HepG2 (cell line): ENCODE measurements around the gene RNASE7. TPM values are rescaled to one million over a fixed set of nuclear protein-coding genes. Genes with fewer than 3 reads are reported as not detected.

Source experiments
- BORCS8-MEF2B ChIP-seq: sonication (generic); formaldehyde crosslinking; IDR thresholded peaks from 2 replicates; pipeline ENCODE4 v1.8.0; 2022; ENCODE audit warnings: mild to moderate bottlenecking, missing genetic modification reagents
- CHCHD3 ChIP-seq: sonication (generic); formaldehyde crosslinking; IDR thresholded peaks from 2 replicates; pipeline ENCODE4 v1.8.0; 2022; ENCODE audit warnings: mild to moderate bottlenecking, missing genetic modification reagents, moderate library complexity
- EZH2 ChIP-seq: conservative IDR thresholded peaks from 2 replicates; pipeline ENCODE4 v1.6.1; 2012; ENCODE audit warnings: mild to moderate bottlenecking, low read depth, low read length, moderate library complexity
- GABPB1 ChIP-seq: IDR thresholded peaks from 2 replicates; pipeline ENCODE4 v1.6.1; 2016; ENCODE audit warnings: mild to moderate bottlenecking, missing genetic modification reagents, moderate library complexity, missing compliant biosample characterization
- HCFC1 ChIP-seq: fragments of 150-350 bp; IDR thresholded peaks from 2 replicates; pipeline ENCODE4 v1.6.1; 2014; ENCODE audit warnings: low read depth, low read length
- HMG20B ChIP-seq: conservative IDR thresholded peaks from 2 replicates; pipeline ENCODE4 v1.6.1; 2016; ENCODE audit warnings: missing genetic modification reagents, missing compliant biosample characterization
- KDM5A ChIP-seq: fragments of 200-600 bp; sonication (generic); IDR thresholded peaks from 2 replicates; pipeline ENCODE4 v1.7.0; 2018; ENCODE audit warnings: antibody characterized with exemption, mild to moderate bottlenecking, low read length, borderline replicate concordance
- MAFK ChIP-seq, 2 experiments: IDR thresholded peaks in 1 of 2; conservative IDR thresholded peaks in 1 of 2; 2 replicates each; pipeline ENCODE4 v1.6.1; 2011; ENCODE audit warnings: improper control_type of control experiment in 2 of 2, low read length in 2 of 2
- RAD21 ChIP-seq: fragments of 450-650 bp; formaldehyde crosslinking; IDR thresholded peaks from 2 replicates; pipeline ENCODE4 v1.5.0; 2020; ENCODE audit warnings: mild to moderate bottlenecking
- RCOR2 ChIP-seq: IDR thresholded peaks from 2 replicates; pipeline ENCODE4 v1.6.1; 2016; ENCODE audit warnings: missing biosample characterization, missing genetic modification reagents
- SIX1 ChIP-seq: sonication (generic); formaldehyde crosslinking; IDR thresholded peaks from 2 replicates; pipeline ENCODE4 v1.4.0; 2020; ENCODE audit warnings: missing genetic modification reagents, borderline replicate concordance
- SNAI1 ChIP-seq: sonication (generic); formaldehyde crosslinking; IDR thresholded peaks from 2 replicates; pipeline ENCODE4 v1.5.0; 2020; ENCODE audit warnings: mild to moderate bottlenecking, missing genetic modification reagents, borderline replicate concordance
- SOX6 ChIP-seq, 2 experiments: fragments of 450-650 bp in 1 of 2; sonication (generic) in 1 of 2; formaldehyde crosslinking in 1 of 2; IDR thresholded peaks; 2 replicates each; pipeline versions ENCODE4 v1.4.0 to v1.6.1; 2017 to 2020; ENCODE audit warnings: antibody characterized with exemption in 1 of 2, mild to moderate bottlenecking in 1 of 2, missing genetic modification reagents in 1 of 2
- ZFYVE20 ChIP-seq: sonication (generic); formaldehyde crosslinking; IDR thresholded peaks from 2 replicates; pipeline ENCODE4 v1.8.0; 2023; ENCODE audit warnings: low read depth, mild to moderate bottlenecking, moderate library complexity, missing genetic modification reagents, borderline replicate concordance
- ZNF230 ChIP-seq: sonication (generic); formaldehyde crosslinking; IDR thresholded peaks from 2 replicates; pipeline ENCODE4 v1.4.0; 2020; ENCODE audit warnings: mild to moderate bottlenecking, missing genetic modification reagents
- ZNF644 ChIP-seq: IDR thresholded peaks from 2 replicates; pipeline ENCODE4 v1.6.1; 2016; ENCODE audit warnings: low read depth
- ZNF670 ChIP-seq: sonication (generic); formaldehyde crosslinking; IDR thresholded peaks from 2 replicates; pipeline ENCODE4 v1.8.0; 2022; ENCODE audit warnings: mild to moderate bottlenecking, missing genetic modification reagents, borderline replicate concordance
- ZNF83 ChIP-seq: sonication (generic); formaldehyde crosslinking; IDR thresholded peaks from 2 replicates; pipeline ENCODE4 v1.4.0; 2020; ENCODE audit warnings: missing genetic modification reagents, mild to moderate bottlenecking, borderline replicate concordance
- ZSCAN20 ChIP-seq: sonication (generic); formaldehyde crosslinking; IDR thresholded peaks from 2 replicates; pipeline ENCODE4 v1.4.0; 2020; ENCODE audit warnings: missing genetic modification reagents, mild to moderate bottlenecking, borderline replicate concordance
- polyA plus RNA-seq, 8 experiments: library from polyadenylated mRNA; depleted of rRNA in 3 of 8; stranded (reverse) in 7 of 8; unstranded in 1 of 8; fragments of >200 nt; fragmentation: Illumina TruSeq in 4 of 8; extraction: Trizol in 4 of 8; gene quantifications; 2 replicates each; pipeline versions ENCODE4 v1.2.1 to v1.2.3, GENCODE V29; 2011 to 2016; ENCODE audit warnings: low read depth in 4 of 8, missing spikeins in 1 of 8, mixed read lengths in 1 of 8; ENCODE audit not compliant: insufficient read depth in 1 of 8
- total RNA-seq, 5 experiments: library from RNA; depleted of rRNA; stranded (reverse); fragments of >200 nt; fragmentation: Illumina TruSeq; extraction: Trizol; gene quantifications; 2 replicates each; pipeline ENCODE4 v1.2.3, GENCODE V29; 2016; ENCODE audit warnings: low read depth in 1 of 5
- TF ChIP-seq, protein P1 (sequence below): sonication (generic); formaldehyde crosslinking; conservative IDR thresholded peaks from 2 replicates; pipeline ENCODE4 v1.8.0; 2022; ENCODE audit warnings: missing genetic modification reagents
- TF ChIP-seq, protein P2 (sequence below): IDR thresholded peaks from 2 replicates; pipeline ENCODE4 v1.6.1; 2016; ENCODE audit warnings: control low read depth
- TF ChIP-seq, protein P3 (sequence below): sonication (generic); formaldehyde crosslinking; IDR thresholded peaks from 2 replicates; pipeline ENCODE4 v1.4.0; 2020; ENCODE audit warnings: missing genetic modification reagents
- TF ChIP-seq, protein P4 (sequence below): sonication (generic); formaldehyde crosslinking; conservative IDR thresholded peaks from 2 replicates; pipeline ENCODE4 v1.5.0; 2020; ENCODE audit warnings: missing genetic modification reagents

Gene RNASE7
- total and polyA plus RNA-seq, 2 of the 13 experiments (the other 11 are each of a cell fraction or from before 2014, with no cell fraction given) = 0.04 TPM; not detected in 1

DNA sequence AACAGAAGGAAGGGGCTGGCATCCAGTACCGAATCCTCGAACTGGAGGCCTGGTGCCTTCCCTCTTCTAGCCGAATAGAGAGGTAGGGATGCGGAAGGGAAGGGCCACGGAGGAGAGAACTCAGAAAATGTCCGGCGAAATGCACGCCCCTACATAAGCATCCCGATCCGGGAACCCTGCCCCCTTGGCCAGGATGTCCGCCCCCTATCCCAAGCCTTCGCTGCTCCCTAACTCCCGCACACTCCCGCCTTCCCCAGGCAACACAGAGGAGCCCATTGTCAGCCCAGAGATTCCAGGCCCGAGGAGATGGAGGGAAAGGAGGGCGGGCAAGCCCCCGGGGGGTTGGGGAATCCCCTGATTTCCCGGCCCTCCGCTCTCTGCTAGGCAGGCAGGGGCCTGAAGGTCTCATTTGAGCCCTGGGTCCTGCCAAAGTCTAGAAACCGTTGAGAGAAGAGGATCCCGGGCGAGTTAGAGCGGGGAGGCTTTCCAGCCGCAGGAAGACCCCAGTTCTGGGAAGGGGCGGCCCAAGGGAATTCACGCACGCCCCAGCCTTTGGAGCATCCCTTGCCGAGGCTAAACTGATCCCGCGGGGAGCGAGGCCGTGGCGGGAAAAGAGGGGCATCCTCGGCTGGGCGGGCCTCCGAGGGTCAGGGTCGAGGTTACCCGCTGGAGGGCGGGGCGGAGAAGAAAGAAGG is 27.4 kb downstream of the RNASE7 start (continued):
- TF ChIP-seq ZFYVE20 (CRISPR knock-in tag) (no peak), GABPB1 (peak; percentile 27; the same call in 1 of the 2 replicates), KDM5A (no peak), SNAI1 (CRISPR knock-in tag) (peak; percentile 69; the same call in 1 of the 2 replicates), MAFK (conservative IDR thresholded peaks at IDR 0.05 in 1 of 2, IDR thresholded peaks at IDR 0.05 in 1 of 2; ENCODE audit: low read length in 2 of 2) (no peak), RCOR2 (CRISPR knock-in tag) (no peak), BORCS8-MEF2B (CRISPR knock-in tag) (peak; percentile 9; the same call in 1 of the 2 replicates), ZNF230 (CRISPR knock-in tag) (peak; percentile 31; the same call in 1 of the 2 replicates), ZNF644 (CRISPR knock-in tag) (no peak), ZNF83 (CRISPR knock-in tag) (peak; percentile 93; the same call in 1 of the 2 replicates), SIX1 (CRISPR knock-in tag) (no peak), HCFC1 (no peak), CHCHD3 (CRISPR knock-in tag) (peak; percentile 36; the same call in 1 of the 2 replicates), RAD21 (CRISPR knock-in tag) (no peak), ZNF670 (CRISPR knock-in tag) (peak; percentile 61; the same call in 1 of the 2 replicates), EZH2 (no peak), ZSCAN20 (CRISPR knock-in tag) (no peak), SOX6 (IDR thresholded peaks at IDR 0.05) (no peak), SOX6 (CRISPR knock-in tag; IDR thresholded peaks at IDR 0.05) (peak; percentile 56; the same call in 1 of the 2 replicates), HMG20B (CRISPR knock-in tag) (no peak)
- TF ChIP-seq, protein P1, sequence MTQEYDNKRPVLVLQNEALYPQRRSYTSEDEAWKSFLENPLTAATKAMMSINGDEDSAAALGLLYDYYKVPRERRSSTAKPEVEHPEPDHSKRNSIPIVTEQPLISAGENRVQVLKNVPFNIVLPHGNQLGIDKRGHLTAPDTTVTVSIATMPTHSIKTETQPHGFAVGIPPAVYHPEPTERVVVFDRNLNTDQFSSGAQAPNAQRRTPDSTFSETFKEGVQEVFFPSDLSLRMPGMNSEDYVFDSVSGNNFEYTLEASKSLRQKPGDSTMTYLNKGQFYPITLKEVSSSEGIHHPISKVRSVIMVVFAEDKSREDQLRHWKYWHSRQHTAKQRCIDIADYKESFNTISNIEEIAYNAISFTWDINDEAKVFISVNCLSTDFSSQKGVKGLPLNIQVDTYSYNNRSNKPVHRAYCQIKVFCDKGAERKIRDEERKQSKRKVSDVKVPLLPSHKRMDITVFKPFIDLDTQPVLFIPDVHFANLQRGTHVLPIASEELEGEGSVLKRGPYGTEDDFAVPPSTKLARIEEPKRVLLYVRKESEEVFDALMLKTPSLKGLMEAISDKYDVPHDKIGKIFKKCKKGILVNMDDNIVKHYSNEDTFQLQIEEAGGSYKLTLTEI (CRISPR knock-in tag) = no peak
- TF ChIP-seq, protein P2, sequence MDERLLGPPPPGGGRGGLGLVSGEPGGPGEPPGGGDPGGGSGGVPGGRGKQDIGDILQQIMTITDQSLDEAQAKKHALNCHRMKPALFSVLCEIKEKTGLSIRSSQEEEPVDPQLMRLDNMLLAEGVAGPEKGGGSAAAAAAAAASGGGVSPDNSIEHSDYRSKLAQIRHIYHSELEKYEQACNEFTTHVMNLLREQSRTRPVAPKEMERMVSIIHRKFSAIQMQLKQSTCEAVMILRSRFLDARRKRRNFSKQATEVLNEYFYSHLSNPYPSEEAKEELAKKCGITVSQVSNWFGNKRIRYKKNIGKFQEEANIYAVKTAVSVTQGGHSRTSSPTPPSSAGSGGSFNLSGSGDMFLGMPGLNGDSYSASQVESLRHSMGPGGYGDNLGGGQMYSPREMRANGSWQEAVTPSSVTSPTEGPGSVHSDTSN (CRISPR knock-in tag) = no peak; the same call in 1 of the 2 replicates
- TF ChIP-seq, protein P3, sequence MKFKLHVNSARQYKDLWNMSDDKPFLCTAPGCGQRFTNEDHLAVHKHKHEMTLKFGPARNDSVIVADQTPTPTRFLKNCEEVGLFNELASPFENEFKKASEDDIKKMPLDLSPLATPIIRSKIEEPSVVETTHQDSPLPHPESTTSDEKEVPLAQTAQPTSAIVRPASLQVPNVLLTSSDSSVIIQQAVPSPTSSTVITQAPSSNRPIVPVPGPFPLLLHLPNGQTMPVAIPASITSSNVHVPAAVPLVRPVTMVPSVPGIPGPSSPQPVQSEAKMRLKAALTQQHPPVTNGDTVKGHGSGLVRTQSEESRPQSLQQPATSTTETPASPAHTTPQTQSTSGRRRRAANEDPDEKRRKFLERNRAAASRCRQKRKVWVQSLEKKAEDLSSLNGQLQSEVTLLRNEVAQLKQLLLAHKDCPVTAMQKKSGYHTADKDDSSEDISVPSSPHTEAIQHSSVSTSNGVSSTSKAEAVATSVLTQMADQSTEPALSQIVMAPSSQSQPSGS (CRISPR knock-in tag) = peak; percentile 29; the same call in 1 of the 2 replicates
- TF ChIP-seq, protein P4, sequence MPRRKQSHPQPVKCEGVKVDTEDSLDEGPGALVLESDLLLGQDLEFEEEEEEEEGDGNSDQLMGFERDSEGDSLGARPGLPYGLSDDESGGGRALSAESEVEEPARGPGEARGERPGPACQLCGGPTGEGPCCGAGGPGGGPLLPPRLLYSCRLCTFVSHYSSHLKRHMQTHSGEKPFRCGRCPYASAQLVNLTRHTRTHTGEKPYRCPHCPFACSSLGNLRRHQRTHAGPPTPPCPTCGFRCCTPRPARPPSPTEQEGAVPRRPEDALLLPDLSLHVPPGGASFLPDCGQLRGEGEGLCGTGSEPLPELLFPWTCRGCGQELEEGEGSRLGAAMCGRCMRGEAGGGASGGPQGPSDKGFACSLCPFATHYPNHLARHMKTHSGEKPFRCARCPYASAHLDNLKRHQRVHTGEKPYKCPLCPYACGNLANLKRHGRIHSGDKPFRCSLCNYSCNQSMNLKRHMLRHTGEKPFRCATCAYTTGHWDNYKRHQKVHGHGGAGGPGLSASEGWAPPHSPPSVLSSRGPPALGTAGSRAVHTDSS (CRISPR knock-in tag) = no peak
